Activated CD4-positive, CD25-positive, alpha-beta regulatory T cell treated with anti-CD3 and anti-CD28 coated beads, Interleukin-2, amount 50 U/mL, for 24 hours (primary cell): ENCODE measurements around the gene ALDH5A1.

Source experiments
- ATAC-seq, 2 donors: fragments of 150-1000 bp; cut with Tn5 transposase; one replicate each; pipeline ENCODE4 v1.10.0; 2021; ENCODE audit warnings: mild to moderate bottlenecking in 1 of 2, moderate library complexity in 1 of 2

The ALDH5A1 gene

GRCh38 chr6:24529985-24530384 lies 35.2 kb downstream of the ALDH5A1 start:
- ATAC-seq: no peak

GRCh38 chr6:24534329-24534728 lies 39.6 kb downstream of the ALDH5A1 start:
- no peak for ATAC-seq

GRCh38 chr6:24535210-24535609 lies 40.4 kb downstream of the ALDH5A1 start:
- no peak for ATAC-seq

- no peak for ATAC-seq
These were observed 41.7 kb downstream of the ALDH5A1 start for GRCh38 chr6:24536466-24536865.

- ATAC-seq: no peak
These were observed 42.4 kb downstream of the ALDH5A1 start for GRCh38 chr6:24537082-24537699.

- ATAC-seq: no peak
These were observed 43.1 kb downstream of the ALDH5A1 start for GRCh38 chr6:24537771-24538385.

- no peak for ATAC-seq
These were observed 44.6 kb downstream of the ALDH5A1 start for GRCh38 chr6:24539416-24539815.

GRCh38 chr6:24540197-24540596 lies 45.4 kb downstream of the ALDH5A1 start:
- ATAC-seq: no peak

- ATAC-seq: no peak
These were observed 48.9 kb downstream of the ALDH5A1 start for GRCh38 chr6:24543683-24544082.

- no peak for ATAC-seq
These were observed 50.4 kb downstream of the ALDH5A1 start for GRCh38 chr6:24545183-24545582.

GRCh38 chr6:24545691-24546090 lies 50.9 kb downstream of the ALDH5A1 start:
- ATAC-seq: no peak

- no peak for ATAC-seq
These were observed 51.7 kb downstream of the ALDH5A1 start for GRCh38 chr6:24546439-24546838.

- ATAC-seq: peak in 1 of 2 donors; percentile 92
These were observed 52.5 kb downstream of the ALDH5A1 start for GRCh38 chr6:24547243-24547642.

- no peak for ATAC-seq
These were observed 54.4 kb downstream of the ALDH5A1 start for GRCh38 chr6:24549158-24549557.

- ATAC-seq: no peak
These were observed 55.0 kb downstream of the ALDH5A1 start for GRCh38 chr6:24549674-24550353.

GRCh38 chr6:24551139-24551538 lies 56.4 kb downstream of the ALDH5A1 start:
- ATAC-seq: no peak

- ATAC-seq: no peak
These were observed 59.7 kb downstream of the ALDH5A1 start for GRCh38 chr6:24554474-24554873.

- no peak for ATAC-seq
These were observed 63.7 kb downstream of the ALDH5A1 start for GRCh38 chr6:24558516-24558915.

GRCh38 chr6:24564081-24564480 lies 69.3 kb downstream of the ALDH5A1 start:
- no peak for ATAC-seq

- no peak for ATAC-seq
These were observed 70.4 kb downstream of the ALDH5A1 start for GRCh38 chr6:24565196-24565595.

GRCh38 chr6:24566020-24566767 lies 71.4 kb downstream of the ALDH5A1 start:
- no peak for ATAC-seq

- ATAC-seq: no peak
These were observed 73.9 kb downstream of the ALDH5A1 start for GRCh38 chr6:24568683-24569082.

- ATAC-seq: no peak
These were observed 75.0 kb downstream of the ALDH5A1 start for GRCh38 chr6:24569811-24570210.

GRCh38 chr6:24571361-24571760 lies 76.6 kb downstream of the ALDH5A1 start:
- ATAC-seq: no peak
